HG03103 (cell line): ENCODE results near the gene PCNX3.

Experiments
- ATAC-seq: cut with Tn5 transposase; IDR thresholded peaks from one replicate; pipeline ENCODE4 v1.9.1; 2021; ENCODE audit warnings: low read depth; ENCODE audit not compliant: unreplicated experiment

The PCNX3 gene

DNA sequence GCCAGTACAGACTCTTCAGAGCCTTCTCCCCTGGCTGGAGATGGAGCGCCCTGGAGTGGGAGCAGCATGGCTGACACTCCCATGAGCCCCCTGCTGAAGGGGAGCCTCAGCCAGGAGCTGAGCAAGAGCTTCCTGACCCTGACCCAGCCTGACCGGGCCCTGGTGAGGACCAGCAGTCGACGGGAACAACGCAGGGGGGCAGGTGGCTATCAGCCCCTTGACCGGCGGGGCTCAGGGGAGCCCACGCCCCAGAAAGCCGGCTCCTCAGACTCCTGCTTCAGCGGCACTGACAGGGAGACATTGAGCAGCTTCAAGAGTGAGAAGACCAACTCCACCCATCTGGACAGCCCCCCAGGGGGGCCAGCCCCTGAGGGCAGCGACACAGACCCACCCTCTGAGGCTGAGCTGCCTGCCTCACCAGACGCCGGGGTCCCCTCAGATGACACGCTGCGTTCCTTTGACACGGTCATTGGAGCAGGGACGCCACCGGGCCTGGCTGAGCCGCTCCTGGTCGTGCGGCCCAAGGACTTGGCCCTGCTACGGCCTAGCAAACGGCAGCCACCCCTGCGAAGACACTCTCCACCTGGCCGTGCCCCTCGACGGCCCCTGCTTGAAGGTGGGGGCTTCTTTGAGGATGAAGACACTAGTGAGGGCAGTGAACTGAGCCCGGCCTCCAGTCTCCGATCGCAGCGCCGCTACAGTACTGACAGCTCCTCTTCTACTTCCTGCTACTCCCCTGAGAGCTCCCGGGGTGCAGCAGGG, 2.6 kb downstream of the PCNX3 start:
- ATAC-seq, result no peak

DNA sequence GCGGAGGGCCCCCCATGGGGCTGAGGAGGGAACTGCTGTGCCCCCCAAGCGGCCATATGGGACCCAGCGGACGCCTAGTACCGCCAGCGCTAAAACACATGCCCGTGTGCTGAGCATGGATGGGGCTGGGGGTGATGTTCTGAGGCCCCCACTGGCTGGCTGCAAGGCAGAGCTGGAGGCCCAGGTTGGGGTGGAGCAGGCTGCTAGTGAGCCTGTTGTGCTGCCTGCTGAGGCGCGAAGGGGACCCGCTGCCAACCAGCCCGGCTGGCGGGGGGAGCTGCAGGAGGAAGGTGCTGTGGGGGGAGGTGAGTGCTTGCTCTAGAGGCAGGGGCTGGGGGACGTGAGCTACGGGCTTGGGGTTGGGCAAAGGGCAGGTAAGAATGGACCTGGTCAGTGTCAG, 3.2 kb downstream of the PCNX3 start:
- no peak for ATAC-seq

DNA sequence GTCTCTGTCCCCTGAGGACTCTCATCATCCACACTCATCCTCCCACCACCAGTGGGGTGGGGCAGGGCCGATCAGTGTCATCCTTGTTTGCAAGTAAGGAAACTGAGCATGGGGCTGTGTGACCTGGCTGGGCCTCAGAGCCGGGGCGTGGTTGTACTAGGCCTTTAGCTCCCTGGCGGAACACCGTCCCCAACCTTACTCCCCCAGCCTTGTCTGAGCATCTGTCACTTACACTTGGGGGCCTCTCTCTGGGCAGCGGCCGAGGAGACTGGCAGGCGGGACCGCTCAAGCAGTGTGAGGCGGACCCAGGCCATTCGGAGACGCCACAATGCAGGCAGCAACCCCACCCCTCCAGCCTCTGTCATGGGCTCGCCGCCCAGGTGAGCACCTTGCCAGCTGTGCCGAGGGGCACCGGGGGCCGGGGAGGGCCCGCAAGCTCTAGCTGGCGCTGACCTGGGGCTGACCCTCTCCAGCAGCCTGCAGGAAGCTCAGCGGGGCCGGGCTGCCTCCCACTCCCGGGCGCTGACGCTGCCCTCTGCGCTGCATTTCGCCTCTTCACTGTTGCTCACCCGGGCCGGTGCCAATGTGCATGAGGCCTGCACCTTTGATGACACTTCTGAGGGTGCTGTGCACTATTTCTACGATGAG, 3.8 kb downstream of the PCNX3 start:
- no peak for ATAC-seq

DNA sequence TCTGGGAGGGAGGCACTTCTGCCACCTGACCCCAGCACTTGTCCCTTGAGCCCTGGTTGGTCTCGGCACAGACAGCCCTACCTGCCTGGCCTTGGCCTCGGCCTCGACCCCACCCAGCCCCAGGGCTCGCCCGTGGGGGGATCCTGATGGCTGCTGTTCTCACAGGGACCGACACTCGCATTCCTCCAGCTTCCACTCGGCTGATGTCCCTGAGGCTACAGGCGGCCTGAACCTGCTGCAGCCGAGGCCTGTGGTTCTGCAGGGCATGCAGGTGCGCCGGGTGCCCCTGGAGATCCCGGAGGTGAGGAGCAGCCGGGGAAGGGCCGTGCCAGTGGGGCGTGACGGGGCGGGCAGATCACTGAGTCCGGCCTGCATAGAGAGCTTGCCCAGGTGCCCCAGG, 5.1 kb downstream of the PCNX3 start:
- no peak for ATAC-seq

DNA sequence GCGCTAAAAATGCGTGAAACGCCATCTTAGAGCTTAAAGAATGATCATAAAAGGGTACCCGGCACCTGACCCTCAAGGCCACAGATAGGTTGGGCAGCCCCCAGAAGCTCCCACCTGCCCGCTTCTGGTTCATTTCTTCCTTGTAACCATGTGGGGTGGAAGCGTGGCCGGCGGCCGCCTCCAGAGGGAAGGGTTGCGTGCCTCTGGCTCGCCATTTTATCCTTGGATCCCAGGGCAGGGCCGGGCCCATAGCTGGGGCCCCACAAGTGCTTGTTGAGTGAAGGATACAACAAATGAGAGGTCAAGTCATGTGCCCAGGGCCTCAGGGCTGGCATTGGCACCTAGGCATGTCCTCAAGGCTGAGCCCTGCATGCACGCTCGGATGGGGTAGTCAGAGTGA, 5.9 kb downstream of the PCNX3 start:
- ATAC-seq, result no peak

DNA sequence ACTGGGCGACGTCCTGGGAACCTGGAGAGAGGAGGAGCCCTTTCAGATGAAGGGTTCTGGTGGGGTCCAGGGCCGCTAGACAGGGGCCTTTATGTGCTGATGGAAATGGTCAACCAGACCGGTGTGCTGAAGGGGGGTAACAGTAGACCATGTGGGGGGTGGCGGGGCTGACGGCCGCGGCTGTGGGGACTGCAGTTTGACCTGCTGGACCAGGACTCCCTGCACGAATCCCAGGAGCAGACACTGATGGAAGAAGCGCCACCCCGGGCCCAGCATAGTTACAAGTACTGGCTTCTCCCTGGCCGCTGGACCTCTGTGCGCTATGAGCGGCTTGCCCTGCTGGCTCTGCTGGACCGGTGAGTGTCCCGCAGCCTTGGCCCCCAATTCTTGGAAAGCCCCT, 6.4 kb downstream of the PCNX3 start:
- ATAC-seq, result no peak

DNA sequence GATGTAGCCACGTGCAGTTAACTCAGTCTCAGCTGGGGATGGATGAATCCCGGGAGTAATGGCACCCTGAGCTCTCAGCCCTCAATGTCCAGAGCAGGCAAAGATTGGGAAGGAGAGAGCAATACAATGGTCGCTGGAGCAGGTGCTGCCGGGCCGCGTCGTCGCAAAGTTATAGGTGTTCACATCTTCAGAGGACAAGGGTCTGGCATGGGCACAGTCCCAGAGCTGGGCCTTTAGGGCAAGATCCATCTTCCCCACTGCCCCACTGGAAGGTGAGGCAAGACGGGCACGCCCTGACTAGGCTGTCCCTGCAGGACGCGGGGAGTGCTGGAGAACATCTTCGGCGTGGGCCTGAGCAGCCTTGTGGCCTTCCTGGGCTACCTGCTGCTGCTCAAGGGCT, 7.6 kb downstream of the PCNX3 start:
- ATAC-seq, result no peak

DNA sequence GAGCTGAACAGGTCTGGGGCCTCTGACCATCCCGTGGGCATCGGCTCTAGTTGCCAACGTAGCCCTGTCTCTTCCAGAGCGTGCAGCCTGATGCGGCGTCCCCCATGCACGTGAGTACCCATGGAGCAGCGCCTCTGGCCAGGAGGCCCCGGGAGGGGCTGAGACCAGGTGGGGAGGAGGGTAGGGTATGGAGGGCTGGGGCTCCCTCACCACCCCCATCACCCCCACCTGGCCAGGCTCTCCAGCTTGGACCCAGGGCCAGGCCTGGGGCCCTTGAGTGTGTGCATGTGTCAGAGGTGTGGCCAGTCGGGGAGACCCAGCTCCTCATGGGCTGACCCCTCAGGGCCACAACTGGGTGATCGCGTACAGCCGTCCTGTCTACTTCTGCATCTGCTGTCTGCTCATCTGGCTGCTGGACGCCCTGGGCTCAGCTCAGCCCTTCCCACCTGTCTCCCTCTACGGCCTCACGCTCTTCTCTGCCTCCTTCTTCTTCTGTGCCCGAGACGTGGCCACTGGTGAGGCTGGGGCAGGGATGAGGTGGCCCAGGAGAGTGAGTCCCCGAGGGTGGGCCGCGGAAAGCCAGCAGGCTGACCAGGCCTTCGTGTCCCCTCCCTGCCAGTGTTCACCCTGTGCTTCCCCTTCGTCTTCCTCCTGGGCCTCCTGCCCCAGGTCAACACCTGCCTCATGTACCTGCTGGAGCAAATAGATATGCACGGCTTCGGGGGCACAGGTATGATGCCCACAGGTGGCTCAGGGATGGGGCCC, 8.5 kb downstream of the PCNX3 start:
- no peak for ATAC-seq

DNA sequence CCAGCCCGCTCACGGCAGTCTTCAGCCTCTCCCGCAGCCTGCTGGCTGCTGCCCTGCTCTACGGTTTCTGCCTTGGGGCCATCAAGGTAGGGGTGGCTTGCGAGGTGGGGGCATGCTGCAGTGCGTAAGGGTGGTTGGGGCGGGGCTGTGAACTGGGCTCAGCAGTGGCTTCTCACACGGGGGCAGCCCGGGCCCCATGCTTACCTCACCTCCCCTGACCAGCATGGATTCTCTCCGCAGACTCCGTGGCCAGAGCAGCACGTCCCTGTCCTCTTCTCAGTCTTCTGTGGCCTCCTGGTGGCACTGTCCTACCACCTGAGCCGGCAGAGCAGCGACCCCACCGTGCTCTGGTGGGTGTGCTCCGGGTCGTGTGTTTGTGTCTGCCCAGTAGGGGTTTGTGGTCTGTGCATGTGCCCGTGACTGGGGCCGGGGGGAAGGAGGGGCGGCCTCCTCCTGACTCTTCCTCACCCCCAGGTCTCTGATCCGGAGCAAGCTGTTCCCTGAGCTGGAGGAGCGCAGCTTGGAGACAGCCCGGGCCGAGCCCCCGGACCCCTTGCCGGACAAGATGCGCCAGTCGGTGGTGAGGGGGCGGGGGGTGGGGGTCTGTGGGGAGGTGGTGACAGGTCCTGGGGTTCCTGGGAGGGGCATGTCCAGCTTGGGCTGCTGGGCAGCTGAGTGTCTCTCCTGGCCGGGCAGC, 9.5 kb downstream of the PCNX3 start:
- ATAC-seq, result no peak

DNA sequence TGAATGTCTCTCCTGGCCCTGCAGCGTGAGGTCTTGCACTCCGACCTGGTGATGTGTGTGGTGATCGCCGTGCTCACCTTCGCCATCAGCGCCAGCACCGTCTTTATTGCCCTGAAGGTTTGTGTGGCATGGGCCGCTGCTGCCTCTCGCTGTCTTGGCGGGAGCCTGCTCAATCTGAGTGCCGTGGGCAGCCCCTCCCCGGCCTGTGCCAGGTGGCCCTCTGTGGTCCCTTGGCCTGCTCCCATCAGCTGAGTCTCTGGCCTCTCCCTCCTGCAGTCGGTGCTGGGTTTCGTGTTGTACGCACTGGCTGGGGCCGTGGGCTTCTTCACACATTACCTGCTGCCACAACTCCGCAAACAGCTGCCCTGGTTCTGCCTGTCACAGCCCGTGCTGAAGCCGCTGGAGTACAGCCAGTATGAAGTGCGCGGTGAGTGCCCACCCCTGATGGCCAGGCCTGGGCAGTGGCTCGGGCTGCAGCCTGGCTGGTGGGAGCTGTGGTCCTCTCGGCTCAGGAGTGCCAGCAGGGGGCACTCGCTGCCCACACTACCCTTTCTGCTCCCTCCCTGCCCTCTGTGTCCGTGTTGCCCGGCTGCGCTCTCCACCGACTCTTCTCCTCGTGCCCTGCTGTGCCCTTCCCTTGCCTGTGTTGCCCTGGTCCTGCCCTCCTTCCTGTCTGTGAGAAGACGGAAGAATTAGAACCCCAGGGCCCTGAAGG, 10.2 kb downstream of the PCNX3 start:
- no peak for ATAC-seq

DNA sequence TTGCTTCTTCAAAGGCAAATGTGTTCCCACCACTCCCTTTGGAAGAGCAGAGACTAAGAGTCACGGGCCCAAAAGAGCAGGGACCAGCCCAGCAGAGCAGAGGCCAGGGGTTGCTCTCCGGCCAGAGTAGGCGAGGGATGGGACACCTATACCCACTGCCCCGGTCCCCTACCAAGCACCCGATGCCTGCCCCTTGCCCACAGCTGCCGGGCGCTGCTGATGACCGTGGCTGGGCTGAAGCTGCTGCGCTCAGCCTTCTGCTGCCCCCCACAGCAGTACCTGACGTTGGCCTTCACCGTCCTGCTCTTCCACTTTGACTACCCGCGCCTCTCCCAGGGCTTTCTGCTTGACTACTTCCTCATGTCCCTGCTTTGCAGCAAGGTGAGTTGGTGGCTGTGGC, 11.6 kb downstream of the PCNX3 start:
- no peak for ATAC-seq

DNA sequence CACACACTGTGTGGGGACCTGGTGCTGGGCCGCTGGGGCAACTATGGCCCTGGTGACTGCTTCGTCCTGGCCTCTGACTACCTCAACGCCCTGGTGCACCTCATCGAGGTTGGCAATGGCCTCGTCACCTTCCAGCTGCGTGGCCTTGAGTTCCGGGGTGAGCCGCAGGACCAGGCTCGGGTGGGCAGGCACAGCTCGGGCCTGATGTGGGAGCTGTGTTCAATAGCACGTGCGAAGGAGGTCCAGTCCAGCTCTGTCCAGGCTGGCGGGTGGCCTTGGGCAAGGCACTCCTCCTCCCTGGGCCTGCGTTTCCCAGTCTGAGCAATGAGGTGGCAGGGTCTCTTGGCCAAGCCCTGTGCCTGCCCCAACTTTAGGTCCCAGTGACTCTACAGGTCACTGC, 14.0 kb downstream of the PCNX3 start:
- no peak for ATAC-seq

DNA sequence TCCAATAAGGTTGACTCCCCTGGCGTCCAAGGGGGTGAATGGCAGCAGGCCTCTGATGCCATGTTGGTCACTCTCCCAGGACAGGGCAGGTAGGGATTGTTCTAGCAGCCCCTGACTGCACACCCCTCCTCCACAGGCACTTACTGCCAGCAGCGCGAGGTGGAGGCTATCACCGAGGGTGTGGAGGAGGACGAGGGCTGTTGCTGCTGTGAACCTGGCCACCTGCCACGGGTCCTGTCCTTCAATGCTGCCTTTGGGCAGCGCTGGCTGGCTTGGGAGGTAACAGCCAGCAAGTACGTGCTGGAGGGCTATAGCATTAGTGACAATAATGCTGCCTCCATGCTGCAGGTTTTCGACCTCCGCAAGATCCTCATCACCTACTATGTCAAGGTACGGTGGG, 14.6 kb downstream of the PCNX3 start:
- ATAC-seq, result no peak

DNA sequence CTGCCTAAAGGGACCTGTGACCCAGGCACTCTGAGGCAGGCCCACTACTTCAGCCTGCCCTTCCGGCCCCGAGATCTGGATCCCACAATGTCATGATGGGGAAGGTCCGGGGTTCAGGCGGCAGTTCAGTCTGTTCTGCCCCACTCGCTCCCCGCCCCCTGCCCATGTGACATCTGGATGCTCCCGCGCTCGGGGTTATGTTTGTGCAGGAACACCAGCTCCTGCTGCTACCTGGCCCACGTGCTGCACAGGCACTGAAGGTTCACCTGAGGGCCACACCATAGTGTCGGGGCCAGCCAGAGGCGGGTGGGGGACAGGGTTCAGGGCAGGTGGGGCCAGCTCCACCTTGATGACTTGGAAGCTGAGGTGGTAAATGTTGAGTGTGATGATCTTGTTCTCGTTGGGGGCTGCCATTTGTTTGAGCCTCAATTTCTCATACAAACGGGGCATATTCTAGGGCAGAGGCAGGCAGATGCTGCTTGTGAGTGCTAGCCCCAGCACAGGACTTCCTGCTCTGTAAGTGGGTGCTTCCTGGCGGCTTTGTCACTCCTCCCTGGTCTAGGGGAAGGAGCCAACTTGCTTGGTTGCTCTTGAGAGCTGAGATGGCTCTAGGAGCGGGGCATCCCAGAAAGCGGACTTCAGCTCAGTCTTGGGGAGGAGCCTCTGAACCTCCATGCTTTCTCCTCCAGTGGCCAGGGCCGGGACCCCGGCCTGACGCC, 18.0 kb downstream of the PCNX3 start:
- no peak for ATAC-seq

DNA sequence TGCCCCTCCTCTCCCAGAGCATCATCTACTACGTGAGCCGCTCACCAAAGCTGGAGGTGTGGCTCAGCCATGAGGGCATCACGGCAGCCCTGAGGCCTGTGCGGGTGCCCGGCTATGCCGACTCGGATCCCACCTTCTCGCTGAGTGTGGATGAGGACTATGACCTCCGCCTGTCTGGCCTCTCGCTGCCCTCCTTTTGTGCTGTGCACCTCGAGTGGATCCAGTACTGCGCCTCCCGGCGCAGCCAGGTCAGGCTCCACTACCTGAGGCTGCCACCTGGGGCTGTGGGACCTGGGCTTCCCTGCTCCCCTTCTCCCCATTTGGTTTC, 18.5 kb downstream of the PCNX3 start:
- ATAC-seq, result no peak

DNA sequence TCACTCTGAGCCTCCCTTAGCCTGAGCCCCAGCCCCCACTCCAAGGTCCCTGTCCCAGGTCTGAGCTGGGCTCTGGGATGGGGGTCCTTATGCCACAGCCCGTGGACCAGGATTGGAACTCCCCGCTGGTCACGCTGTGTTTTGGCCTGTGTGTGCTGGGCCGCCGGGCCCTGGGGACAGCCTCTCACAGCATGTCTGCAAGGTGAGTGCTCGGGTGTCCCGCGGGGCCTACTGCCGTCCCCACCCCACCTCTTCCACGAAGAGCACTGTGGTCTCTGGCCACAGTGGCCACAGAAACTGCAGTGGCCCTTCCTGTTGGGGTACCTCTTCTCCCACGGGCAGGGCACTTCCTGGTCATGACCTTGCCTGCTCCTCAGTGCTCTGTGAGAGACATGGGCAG, 18.9 kb downstream of the PCNX3 start:
- ATAC-seq, result no peak

DNA sequence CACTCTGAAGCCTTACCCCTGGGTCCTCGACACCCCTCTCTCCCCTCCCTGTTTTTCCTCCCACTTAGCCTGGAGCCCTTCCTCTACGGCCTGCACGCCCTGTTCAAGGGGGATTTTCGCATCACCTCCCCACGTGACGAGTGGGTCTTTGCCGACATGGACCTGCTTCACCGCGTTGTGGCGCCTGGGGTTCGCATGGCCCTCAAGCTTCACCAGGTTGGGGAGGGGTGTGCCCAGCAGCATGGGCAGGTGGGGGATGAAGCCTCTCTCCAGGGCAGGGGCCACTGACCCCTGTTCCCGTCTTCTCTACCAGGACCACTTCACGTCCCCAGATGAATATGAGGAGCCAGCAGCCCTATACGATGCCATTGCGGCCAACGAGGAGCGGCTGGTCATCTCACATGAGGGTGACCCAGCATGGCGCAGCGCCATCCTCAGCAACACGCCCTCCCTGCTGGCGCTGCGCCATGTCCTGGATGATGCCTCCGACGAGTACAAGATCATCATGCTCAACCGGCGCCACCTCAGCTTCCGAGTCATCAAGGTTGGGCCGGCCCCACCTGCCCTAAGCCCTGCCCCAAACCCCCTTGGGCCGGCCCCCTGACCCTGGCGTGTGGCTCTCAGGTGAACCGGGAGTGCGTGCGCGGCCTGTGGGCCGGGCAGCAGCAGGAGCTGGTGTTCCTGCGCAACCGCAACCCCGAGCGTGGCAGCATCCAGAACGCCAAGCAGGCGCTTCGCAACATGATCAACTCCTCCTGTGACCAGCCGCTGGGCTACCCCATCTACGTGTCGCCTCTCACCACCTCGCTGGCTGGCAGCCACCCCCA, 19.5 kb downstream of the PCNX3 start:
- no peak for ATAC-seq

DNA sequence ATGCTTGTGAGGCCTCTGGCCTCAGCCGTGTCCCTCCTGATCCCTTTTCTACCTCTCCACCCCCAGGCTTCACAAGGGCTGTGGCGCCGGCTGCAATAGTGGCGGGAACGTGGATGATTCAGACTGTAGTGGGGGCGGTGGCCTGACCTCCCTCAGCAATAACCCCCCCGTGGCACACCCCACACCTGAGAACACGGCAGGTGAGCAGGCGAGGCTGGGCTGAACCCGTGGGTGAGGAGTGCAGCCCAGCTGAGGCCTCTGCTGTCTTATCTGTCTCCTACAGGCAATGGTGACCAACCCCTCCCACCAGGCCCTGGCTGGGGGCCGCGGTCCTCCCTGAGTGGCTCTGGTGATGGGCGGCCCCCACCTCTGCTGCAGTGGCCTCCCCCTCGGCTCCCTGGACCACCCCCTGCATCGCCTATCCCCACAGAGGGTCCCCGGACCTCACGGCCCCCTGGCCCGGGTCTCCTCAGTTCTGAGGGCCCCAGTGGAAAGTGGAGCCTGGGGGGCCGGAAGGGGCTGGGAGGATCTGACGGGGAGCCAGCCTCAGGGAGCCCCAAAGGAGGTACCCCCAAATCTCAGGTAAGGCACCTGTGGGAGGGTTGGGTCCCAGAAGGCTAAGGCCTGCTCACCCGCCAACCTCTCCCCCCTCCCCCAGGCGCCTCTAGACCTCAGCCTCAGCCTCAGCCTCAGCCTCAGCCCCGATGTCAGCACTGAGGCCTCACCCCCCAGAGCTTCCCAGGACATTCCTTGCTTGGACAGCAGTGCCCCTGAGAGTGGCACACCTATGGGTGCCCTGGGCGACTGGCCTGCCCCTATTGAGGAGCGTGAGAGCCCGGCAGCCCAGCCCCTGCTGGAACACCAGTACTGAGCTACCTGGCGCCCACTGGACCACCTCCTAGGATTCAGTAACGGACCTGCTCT, 20.8 kb downstream of the PCNX3 start:
- ATAC-seq, result no peak
